ENCODE data around the gene RHBDD1.

The RHBDD1 gene

GRCh38 chr2:227007940-227008339 lies 172.1 kb downstream of the RHBDD1 start:
- Histone ChIP-seq H2AFZ (ENCODE audit: low read depth, low read length) (no peak overlapping the region), H3K27me3 (ENCODE audit: insufficient read depth, low read length) (no peaks in the 10 kb centered on the region), H3K9me3 (ENCODE audit: low read length) (no peaks in the 10 kb centered on the region), H3K4me1 (ENCODE audit: insufficient read depth, low read length) (peaks cover 6% of the 10 kb centered on the region), H3K4me3 (ENCODE audit: low read length) (no peak overlapping the region), H3K36me3 (ENCODE audit: insufficient read depth, low read length) (no peaks in the 10 kb centered on the region)

DNA sequence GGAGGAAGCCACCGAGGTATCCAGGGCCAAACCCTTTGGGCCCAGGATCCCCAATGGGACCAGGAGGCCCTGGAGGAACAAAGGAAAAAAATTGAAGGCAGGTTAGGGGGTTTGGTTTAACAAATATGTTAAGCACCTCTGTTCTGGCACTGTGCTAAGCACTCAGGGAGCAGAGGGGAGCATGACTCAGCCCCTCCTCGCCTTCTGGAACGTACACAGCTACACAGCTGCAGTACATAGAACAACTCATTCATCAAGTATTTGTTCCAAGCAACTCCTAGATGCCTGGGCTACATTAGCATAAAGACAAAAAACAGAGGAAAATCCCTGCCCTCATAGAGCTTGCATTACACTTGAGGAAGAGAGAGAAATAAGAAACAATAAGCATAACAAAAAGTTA lies 174.6 kb downstream of the RHBDD1 start:
- Histone ChIP-seq H2AFZ (ENCODE audit: low read depth, low read length) (no peak overlapping the region), H3K27me3 (ENCODE audit: insufficient read depth, low read length) (no peaks in the 10 kb centered on the region)

DNA sequence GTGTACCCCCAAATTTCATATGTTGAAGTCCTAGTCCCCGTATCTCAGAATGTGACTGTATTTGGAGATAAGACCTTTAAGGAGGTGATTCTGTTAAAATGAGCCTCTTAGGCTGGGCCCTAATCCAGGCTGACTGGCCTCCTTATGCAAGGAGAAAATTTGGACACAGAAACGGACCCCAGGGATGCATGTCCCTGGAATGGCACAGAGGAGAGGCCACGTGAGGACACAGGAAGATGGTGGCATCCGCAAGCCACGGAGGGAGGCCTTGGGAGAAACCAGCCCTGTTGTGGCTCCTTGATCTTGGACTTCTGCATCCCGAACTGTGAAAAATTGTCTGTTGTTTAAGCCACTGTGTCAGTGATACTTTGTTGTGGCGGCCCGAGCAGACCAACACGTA lies 177.5 kb downstream of the RHBDD1 start:
- Histone ChIP-seq H3K36me3 (ENCODE audit: insufficient read depth, low read length) (no peaks in the 10 kb centered on the region), H3K4me1 (ENCODE audit: insufficient read depth, low read length) (no peaks in the 10 kb centered on the region), H3K27me3 (ENCODE audit: insufficient read depth, low read length) (no peaks in the 10 kb centered on the region), H2AFZ (ENCODE audit: low read depth, low read length) (no peak overlapping the region), H3K4me3 (ENCODE audit: low read length) (no peak overlapping the region), H3K9me3 (ENCODE audit: low read length) (no peaks in the 10 kb centered on the region)

More for the DNA sequence above, 174.6 kb downstream of the RHBDD1 start:
- Histone ChIP-seq H3K4me1 (ENCODE audit: insufficient read depth, low read length) (peaks cover 6% of the 10 kb centered on the region), H3K4me3 (ENCODE audit: low read length) (no peak overlapping the region), H3K36me3 (ENCODE audit: insufficient read depth, low read length) (no peaks in the 10 kb centered on the region), H3K9me3 (ENCODE audit: low read length) (no peaks in the 10 kb centered on the region)

GRCh38 chr2:227013881-227014280 lies 178.0 kb downstream of the RHBDD1 start:
- H3K27me3 ChIP-seq (ENCODE audit: insufficient read depth, low read length) = no peaks in the 10 kb centered on the region
- H3K36me3 ChIP-seq (ENCODE audit: insufficient read depth, low read length) = no peaks in the 10 kb centered on the region
- no peak overlapping the region for H3K4me3 ChIP-seq (ENCODE audit: low read length)
- no peak overlapping the region for H2AFZ ChIP-seq (ENCODE audit: low read depth, low read length)
- H3K9me3 ChIP-seq (ENCODE audit: low read length) = no peaks in the 10 kb centered on the region
- no peaks in the 10 kb centered on the region for H3K4me1 ChIP-seq (ENCODE audit: insufficient read depth, low read length)

- H3K9me3 ChIP-seq (ENCODE audit: low read length) = no peaks in the 10 kb centered on the region
- H3K36me3 ChIP-seq (ENCODE audit: insufficient read depth, low read length) = no peaks in the 10 kb centered on the region
- no peaks in the 10 kb centered on the region for H3K4me1 ChIP-seq (ENCODE audit: insufficient read depth, low read length)
Measured at GRCh38 chr2:227016894-227017293, 181.0 kb downstream of the RHBDD1 start.

GRCh38 chr2:227020416-227020815 lies 184.6 kb downstream of the RHBDD1 start:
- no peak overlapping the region for H3K4me3 ChIP-seq (ENCODE audit: low read length)
- H2AFZ ChIP-seq (ENCODE audit: low read depth, low read length) = no peak overlapping the region
- no peaks in the 10 kb centered on the region for H3K27me3 ChIP-seq (ENCODE audit: insufficient read depth, low read length)
- no peaks in the 10 kb centered on the region for H3K4me1 ChIP-seq (ENCODE audit: insufficient read depth, low read length)
- H3K36me3 ChIP-seq (ENCODE audit: insufficient read depth, low read length) = no peaks in the 10 kb centered on the region
- H3K9me3 ChIP-seq (ENCODE audit: low read length) = no peaks in the 10 kb centered on the region

More at GRCh38 chr2:227016894-227017293, 181.0 kb downstream of the RHBDD1 start:
- no peak overlapping the region for H2AFZ ChIP-seq (ENCODE audit: low read depth, low read length)
- no peak overlapping the region for H3K4me3 ChIP-seq (ENCODE audit: low read length)
- no peaks in the 10 kb centered on the region for H3K27me3 ChIP-seq (ENCODE audit: insufficient read depth, low read length)

DNA sequence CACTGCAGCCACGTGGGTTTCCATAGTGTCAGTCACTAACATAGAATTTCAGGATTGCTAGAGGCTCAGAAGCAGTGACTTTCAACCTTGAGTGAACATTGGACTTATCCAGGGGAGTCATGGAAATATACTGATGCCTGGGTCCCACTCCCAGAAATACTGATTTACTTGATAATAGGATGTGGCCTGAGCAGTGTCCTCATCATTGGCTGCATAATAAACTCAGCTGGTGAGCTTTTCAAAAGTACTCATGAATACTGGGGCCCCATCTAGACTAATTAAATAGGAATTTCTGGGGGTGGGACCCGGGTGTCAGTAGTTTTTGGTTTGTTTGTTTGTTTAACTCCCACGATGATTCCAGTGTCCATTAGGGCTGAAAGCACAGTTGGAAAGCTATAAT lies 186.8 kb downstream of the RHBDD1 start:
- Histone ChIP-seq H3K4me1 (ENCODE audit: insufficient read depth, low read length) (no peaks in the 10 kb centered on the region), H3K9me3 (ENCODE audit: low read length) (no peaks in the 10 kb centered on the region), H3K27me3 (ENCODE audit: insufficient read depth, low read length) (no peaks in the 10 kb centered on the region), H2AFZ (ENCODE audit: low read depth, low read length) (no peak overlapping the region), H3K36me3 (ENCODE audit: insufficient read depth, low read length) (no peaks in the 10 kb centered on the region), H3K4me3 (ENCODE audit: low read length) (no peak overlapping the region)

DNA sequence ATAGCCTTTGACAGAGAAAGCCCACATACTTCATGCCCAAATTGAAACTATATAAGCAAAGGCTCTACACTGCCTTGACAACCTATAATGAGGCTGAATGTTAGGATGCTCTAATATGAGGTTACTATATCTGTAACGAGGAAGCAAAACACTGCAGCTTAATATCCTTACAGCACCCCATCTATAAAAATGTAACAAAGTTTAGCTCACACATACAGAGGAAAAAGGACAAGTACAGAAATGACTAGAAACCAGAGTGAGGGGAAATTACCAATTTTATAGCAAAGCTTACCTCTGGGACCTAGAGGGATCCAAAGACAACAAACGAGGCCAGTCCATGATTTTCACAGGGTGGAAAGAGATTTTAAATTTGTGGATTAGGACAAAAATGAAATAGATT lies 189.7 kb downstream of the RHBDD1 start:
- no peaks in the 10 kb centered on the region for H3K27me3 ChIP-seq (ENCODE audit: insufficient read depth, low read length)
- no peaks in the 10 kb centered on the region for H3K4me1 ChIP-seq (ENCODE audit: insufficient read depth, low read length)
- H3K36me3 ChIP-seq (ENCODE audit: insufficient read depth, low read length) = no peaks in the 10 kb centered on the region
- no peak overlapping the region for H3K4me3 ChIP-seq (ENCODE audit: low read length)
- no peak overlapping the region for H2AFZ ChIP-seq (ENCODE audit: low read depth, low read length)
- no peaks in the 10 kb centered on the region for H3K9me3 ChIP-seq (ENCODE audit: low read length)

DNA sequence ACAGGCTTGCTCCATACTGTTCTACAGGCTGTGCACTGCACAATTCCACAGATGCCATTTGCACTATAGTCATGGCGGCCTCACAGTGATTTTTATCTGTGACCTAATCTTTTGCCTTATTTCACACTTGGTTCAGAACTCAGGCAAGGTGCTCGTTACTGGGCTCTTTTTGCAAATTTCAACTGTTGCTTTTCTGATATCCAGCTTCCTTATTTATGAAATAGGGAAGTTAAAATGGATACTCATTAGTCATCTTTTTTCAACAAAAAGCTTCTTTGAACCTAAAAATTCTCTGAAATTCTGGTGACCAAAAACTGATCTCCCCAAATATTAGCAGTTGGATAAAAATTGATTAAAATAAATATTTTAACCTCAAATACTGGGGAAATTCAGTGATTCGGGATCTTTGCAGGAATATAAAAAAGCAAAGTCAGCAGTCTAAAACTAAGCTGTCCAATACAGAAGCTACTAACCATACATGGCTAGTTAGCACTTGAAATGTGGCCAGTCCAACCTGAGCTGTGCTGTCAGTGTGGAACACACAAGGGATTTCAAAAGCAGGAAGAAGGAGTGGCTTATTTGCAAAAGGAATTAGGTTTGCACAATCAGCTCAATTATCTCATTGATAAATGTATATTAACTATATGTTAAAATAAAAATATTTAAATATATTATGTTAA lies 193.7 kb downstream of the RHBDD1 start:
- Histone ChIP-seq H3K27me3 (ENCODE audit: insufficient read depth, low read length) (no peaks in the 10 kb centered on the region), H3K9me3 (ENCODE audit: low read length) (no peaks in the 10 kb centered on the region), H3K4me3 (ENCODE audit: low read length) (no peak overlapping the region), H2AFZ (ENCODE audit: low read depth, low read length) (no peak overlapping the region), H3K36me3 (ENCODE audit: insufficient read depth, low read length) (no peaks in the 10 kb centered on the region), H3K4me1 (ENCODE audit: insufficient read depth, low read length) (no peaks in the 10 kb centered on the region)

GRCh38 chr2:227030789-227031188 lies 194.9 kb downstream of the RHBDD1 start:
- no peaks in the 10 kb centered on the region for H3K36me3 ChIP-seq (ENCODE audit: insufficient read depth, low read length)
- no peak overlapping the region for H2AFZ ChIP-seq (ENCODE audit: low read depth, low read length)
- no peak overlapping the region for H3K4me3 ChIP-seq (ENCODE audit: low read length)
- peaks cover 4% of the 10 kb centered on the region for H3K4me1 ChIP-seq (ENCODE audit: insufficient read depth, low read length)
- H3K27me3 ChIP-seq (ENCODE audit: insufficient read depth, low read length) = no peaks in the 10 kb centered on the region
- no peaks in the 10 kb centered on the region for H3K9me3 ChIP-seq (ENCODE audit: low read length)

- Histone ChIP-seq H2AFZ (ENCODE audit: low read depth, low read length) (no peak overlapping the region), H3K36me3 (ENCODE audit: insufficient read depth, low read length) (no peaks in the 10 kb centered on the region), H3K27me3 (ENCODE audit: insufficient read depth, low read length) (no peaks in the 10 kb centered on the region), H3K9me3 (ENCODE audit: low read length) (no peaks in the 10 kb centered on the region), H3K4me3 (ENCODE audit: low read length) (no peak overlapping the region), H3K4me1 (ENCODE audit: insufficient read depth, low read length) (peaks cover 7% of the 10 kb centered on the region)
Measured at GRCh38 chr2:227031379-227031778, 195.5 kb downstream of the RHBDD1 start.

DNA sequence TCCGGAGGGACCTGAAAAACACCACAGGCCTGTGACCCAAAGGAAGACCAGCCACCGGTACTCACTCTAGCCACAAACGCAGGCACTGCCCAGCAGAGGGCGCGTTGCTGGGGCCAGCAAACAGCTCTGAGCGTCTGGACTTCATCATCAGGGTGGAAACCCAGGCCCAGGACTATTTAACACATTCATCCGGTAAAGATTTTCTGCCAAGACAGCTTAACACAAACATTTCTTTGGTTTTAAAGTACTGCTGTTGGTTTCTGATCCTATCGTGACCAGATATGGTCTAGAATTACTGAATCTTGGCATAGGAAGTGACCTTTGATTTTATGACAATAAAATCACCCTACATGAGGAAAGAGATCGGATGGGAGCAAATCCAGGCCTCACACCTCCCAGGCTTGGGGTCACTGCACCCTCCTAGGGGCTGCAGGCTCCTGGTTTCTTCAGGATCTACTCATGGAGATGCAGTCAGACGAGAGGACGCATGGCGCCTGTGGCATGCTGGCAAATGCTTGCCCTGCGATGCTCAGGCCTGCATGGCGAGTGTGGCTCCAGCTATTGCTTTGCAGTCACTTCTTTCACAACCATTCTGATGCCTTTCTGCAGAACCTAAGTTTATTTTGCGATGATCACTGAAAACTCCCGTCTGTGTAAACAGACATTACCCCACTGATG lies 197.8 kb downstream of the RHBDD1 start:
- no peaks in the 10 kb centered on the region for H3K36me3 ChIP-seq (ENCODE audit: insufficient read depth, low read length)
- no peaks in the 10 kb centered on the region for H3K9me3 ChIP-seq (ENCODE audit: low read length)
- H3K4me1 ChIP-seq (ENCODE audit: insufficient read depth, low read length) = peaks cover 7% of the 10 kb centered on the region

DNA sequence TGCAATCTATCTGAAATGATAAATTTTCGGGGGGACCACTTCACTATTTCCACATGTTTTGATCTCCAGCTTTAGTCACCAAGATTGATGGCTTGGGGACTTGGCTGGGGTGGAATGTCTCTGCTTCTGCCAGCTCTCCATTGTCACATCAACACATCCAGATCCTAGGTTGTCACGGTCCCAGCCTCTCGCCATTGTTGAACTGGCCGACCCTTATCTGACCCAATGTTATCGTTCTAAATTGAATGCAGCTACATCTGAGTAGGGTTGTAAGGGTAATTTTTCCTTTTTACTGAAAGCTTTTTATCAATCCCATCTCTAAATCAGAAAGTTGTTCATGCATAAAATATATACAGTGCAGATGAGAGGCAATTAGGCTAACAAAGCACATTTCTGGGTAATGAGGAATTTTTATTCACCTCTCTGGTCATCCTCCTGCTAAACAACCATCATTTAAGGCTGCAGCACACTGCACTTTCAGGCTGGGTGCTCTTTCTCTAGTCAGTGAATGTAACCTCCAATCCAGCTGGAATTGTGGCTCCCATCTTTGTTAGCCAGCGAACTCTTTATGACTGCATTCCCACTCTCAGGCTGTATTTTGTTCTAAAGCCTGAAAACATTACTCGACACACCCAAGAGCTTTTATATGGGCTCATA lies 200.0 kb downstream of the RHBDD1 start:
- H2AFZ ChIP-seq (ENCODE audit: low read depth, low read length) = no peak overlapping the region
- H3K27me3 ChIP-seq (ENCODE audit: insufficient read depth, low read length) = no peaks in the 10 kb centered on the region
- no peak overlapping the region for H3K4me3 ChIP-seq (ENCODE audit: low read length)
- H3K9me3 ChIP-seq (ENCODE audit: low read length) = no peaks in the 10 kb centered on the region
- H3K4me1 ChIP-seq (ENCODE audit: insufficient read depth, low read length) = peaks cover 7% of the 10 kb centered on the region
- H3K36me3 ChIP-seq (ENCODE audit: insufficient read depth, low read length) = no peaks in the 10 kb centered on the region

More for the DNA sequence above, 197.8 kb downstream of the RHBDD1 start:
- Histone ChIP-seq H2AFZ (ENCODE audit: low read depth, low read length) (no peak overlapping the region), H3K4me3 (ENCODE audit: low read length) (no peak overlapping the region), H3K27me3 (ENCODE audit: insufficient read depth, low read length) (no peaks in the 10 kb centered on the region)

Data from neuron (in vitro differentiated cells).